H1 (cell line): ENCODE results near the gene GNB5. TPM values are rescaled to one million over a fixed set of nuclear protein-coding genes. Genes with fewer than 3 reads are reported as not detected.

Source experiments
- CTCF ChIA-PET: fragments of 300-600 bp; sonication (Branson Sonifier 250); formaldehyde crosslinking; loops from one replicate; lab custom pipeline; 2021; ENCODE audit not compliant: partially characterized antibody; lab: Charles Lee
- POLR2A ChIA-PET: fragments of 300-600 bp; sonication (Branson Sonifier 250); formaldehyde crosslinking; loops from one replicate; lab custom pipeline; 2021; ENCODE audit warnings: inconsistent platforms; ENCODE audit not compliant: partially characterized antibody; lab: Charles Lee
- DNase-seq, 2 experiments: peaks; one replicate each; pipeline versions ENCODE4 v3.0.0 to v3.0.0-alpha.2; 2010 to 2022; ENCODE audit warnings: low spot score in 2 of 2, low read depth in 1 of 2, mixed read lengths in 1 of 2
- FAIRE-seq: peaks from 2 replicates; lab custom pipeline; 2011; peaks lifted over from hg19 to GRCh38; lab: Jason Lieb, UNC
- H2AFZ ChIP-seq: 2 replicates; pipeline ENCODE4 v1.8.1; 2012; ENCODE audit warnings: low read length, inconsistent platforms
- H2AK5ac ChIP-seq: 2 replicates; pipeline ENCODE4 v1.6.1; 2013; ENCODE audit warnings: low read depth, low read length
- H2BK120ac ChIP-seq: replicated peaks from 2 replicates; pipeline ENCODE3; 2013; ENCODE audit warnings: low read depth, low read length, inconsistent platforms
- H2BK12ac ChIP-seq: 2 replicates; pipeline ENCODE4 v1.6.1; 2013; ENCODE audit warnings: low read depth, low read length
- H2BK15ac ChIP-seq: 2 replicates; pipeline ENCODE4 v1.6.1; 2013; ENCODE audit warnings: low read length
- H2BK20ac ChIP-seq: 2 replicates; pipeline ENCODE4 v1.6.1; 2013; ENCODE audit warnings: low read length
- H2BK5ac ChIP-seq: 2 replicates; pipeline ENCODE4 v1.6.1; 2013; ENCODE audit warnings: low read depth, low read length
- H3K14ac ChIP-seq: 2 replicates; pipeline ENCODE4 v1.6.1; 2013; ENCODE audit warnings: inconsistent platforms; ENCODE audit not compliant: insufficient read length
- H3K18ac ChIP-seq: 2 replicates; pipeline ENCODE4 v1.6.1; 2013; ENCODE audit warnings: low read length; ENCODE audit errors: extremely low read depth
- H3K23ac ChIP-seq: 2 replicates; pipeline ENCODE4 v1.6.1; 2013; ENCODE audit warnings: inconsistent platforms; ENCODE audit not compliant: insufficient read length
- H3K23me2 ChIP-seq: 2 replicates; pipeline ENCODE4 v1.6.1; 2013; ENCODE audit warnings: low read depth, low read length
- H3K27ac ChIP-seq: 2 replicates; pipeline ENCODE4 v1.6.1; 2011; ENCODE audit warnings: low read depth, low read length, inconsistent platforms
- H3K27me3 ChIP-seq, 4 experiments: replicated peaks in 1 of 4; 1 replicate in 1 of 4; 2 replicates in 3 of 4; pipeline versions ENCODE4 v1.6.1 to v1.8.1; 2011 to 2013; ENCODE audit warnings: low read length in 3 of 4, mild to moderate bottlenecking in 3 of 4, inconsistent platforms in 2 of 4, mixed read lengths in 2 of 4, moderate library complexity in 1 of 4; ENCODE audit not compliant: control insufficient read depth in 3 of 4, insufficient read depth in 3 of 4; ENCODE audit errors: extremely low read depth in 1 of 4
- H3K36me3 ChIP-seq, 4 experiments: 2 replicates each; pipeline versions ENCODE4 v1.6.1 to v1.8.1; 2011 to 2013; ENCODE audit warnings: mild to moderate bottlenecking in 4 of 4, low read length in 3 of 4, moderate library complexity in 2 of 4, control low read depth in 1 of 4, inconsistent platforms in 1 of 4; ENCODE audit not compliant: insufficient read depth in 4 of 4, control insufficient read depth in 2 of 4
- H3K4ac ChIP-seq: replicated peaks from 2 replicates; pipeline ENCODE3; 2013; ENCODE audit warnings: low read length, low read depth, mixed read lengths, inconsistent platforms; ENCODE audit not compliant: insufficient read length
- H3K4me1 ChIP-seq, 4 experiments: replicated peaks in 1 of 4; 1 replicate in 1 of 4; 2 replicates in 3 of 4; pipeline versions ENCODE4 v1.6.1 to v1.8.1; 2011 to 2013; ENCODE audit warnings: low read length in 3 of 4, inconsistent platforms in 2 of 4, mixed read lengths in 1 of 4; ENCODE audit not compliant: insufficient read depth in 4 of 4, control insufficient read depth in 3 of 4
- H3K4me2 ChIP-seq, 2 experiments: 2 replicates each; pipeline versions ENCODE4 v1.6.1 to v1.8.1; 2011 to 2013; ENCODE audit warnings: low read depth in 2 of 2, low read length in 2 of 2, control low read depth in 1 of 2, inconsistent platforms in 1 of 2, mild to moderate bottlenecking in 1 of 2; ENCODE audit not compliant: insufficient read depth in 1 of 2
- H3K4me3 ChIP-seq, 4 experiments: fragments of 200-600, 300-600 bp in 1 of 4; sonication (generic), shearing (Covaris generic), sonication (Bioruptor Twin) in 1 of 4; 2 replicates each; pipeline versions ENCODE4 v1.5.1 to v1.8.1; 2011 to 2016; ENCODE audit warnings: low read length in 4 of 4, low read depth in 3 of 4, control low read depth in 2 of 4, inconsistent platforms in 2 of 4, mild to moderate bottlenecking in 2 of 4, mixed read lengths in 1 of 4, moderate library complexity in 1 of 4; ENCODE audit not compliant: insufficient read depth in 2 of 4; ENCODE audit errors: extremely low read depth in 1 of 4
- H3K56ac ChIP-seq: replicated peaks from 2 replicates; pipeline ENCODE3; 2013; ENCODE audit warnings: low read depth, mild to moderate bottlenecking, mixed read lengths, low read length, inconsistent platforms; ENCODE audit not compliant: insufficient read length
- H3K79me1 ChIP-seq: 2 replicates; pipeline ENCODE4 v1.6.1; 2013; ENCODE audit warnings: low read depth, low read length, control low read depth
- H3K79me2 ChIP-seq, 2 experiments: 2 replicates each; pipeline versions ENCODE4 v1.6.1 to v1.8.1; 2012 to 2013; ENCODE audit warnings: low read length in 2 of 2, mild to moderate bottlenecking in 2 of 2, inconsistent platforms in 1 of 2; ENCODE audit not compliant: insufficient read depth in 2 of 2, control insufficient read depth in 1 of 2
- H3K9ac ChIP-seq, 4 experiments: replicated peaks in 1 of 4; 1 replicate in 1 of 4; 2 replicates in 3 of 4; pipeline versions ENCODE4 v1.6.1 to v1.8.1; 2011 to 2013; ENCODE audit warnings: low read depth in 3 of 4, low read length in 3 of 4, control low read depth in 2 of 4, mild to moderate bottlenecking in 2 of 4, moderate library complexity in 2 of 4, inconsistent platforms in 1 of 4; ENCODE audit errors: extremely low read depth in 1 of 4
- H3K9me3 ChIP-seq, 2 experiments: 2 replicates each; pipeline versions ENCODE4 v1.6.1 to v1.8.1; 2012 to 2013; ENCODE audit warnings: mild to moderate bottlenecking in 2 of 2, moderate library complexity in 2 of 2, control low read depth in 1 of 2, inconsistent platforms in 1 of 2, low read depth in 1 of 2, low read length in 1 of 2, mixed read lengths in 1 of 2; ENCODE audit not compliant: insufficient read depth in 2 of 2
- H4K20me1 ChIP-seq, 2 experiments: replicated peaks in 1 of 2; 2 replicates each; pipeline versions ENCODE3 to v1.8.1; 2011 to 2013; ENCODE audit warnings: inconsistent platforms in 2 of 2, low read length in 2 of 2, mild to moderate bottlenecking in 1 of 2; ENCODE audit not compliant: insufficient read depth in 2 of 2, control insufficient read depth in 1 of 2
- H4K5ac ChIP-seq: 2 replicates; pipeline ENCODE4 v1.6.1; 2013; ENCODE audit warnings: low read length, low read depth, mixed read lengths, inconsistent platforms; ENCODE audit not compliant: insufficient read length
- H4K8ac ChIP-seq: 2 replicates; pipeline ENCODE4 v1.8.0; 2013; ENCODE audit warnings: mild to moderate bottlenecking, moderate library complexity, low read length, inconsistent platforms; ENCODE audit not compliant: insufficient read depth; ENCODE audit errors: extremely low read depth
- H4K91ac ChIP-seq: replicated peaks from 2 replicates; pipeline ENCODE3; 2013; ENCODE audit warnings: low read length, mixed read lengths, inconsistent platforms; ENCODE audit not compliant: insufficient read length
- BCL11A ChIP-seq, 2 experiments: IDR thresholded peaks; one replicate each; pipeline ENCODE4 v1.6.1; 2011; ENCODE audit warnings: low read depth in 2 of 2, low read length in 2 of 2, mild to moderate bottlenecking in 2 of 2
- CEBPB ChIP-seq: IDR thresholded peaks from 2 replicates; pipeline ENCODE4 v1.6.1; 2012; ENCODE audit warnings: low read depth, low read length
- HDAC2 ChIP-seq, 2 experiments: fragments of 300-600 bp in 1 of 2; sonication (generic) in 1 of 2; IDR thresholded peaks; 2 replicates each; pipeline ENCODE4 v1.6.1; 2011 to 2012; ENCODE audit warnings: low read depth in 2 of 2, low read length in 2 of 2, mild to moderate bottlenecking in 2 of 2, moderate library complexity in 2 of 2, borderline replicate concordance in 1 of 2, inconsistent platforms in 1 of 2
- KDM1A ChIP-seq: fragments of 200-600, 300-600 bp; sonication (generic); IDR thresholded peaks from 2 replicates; pipeline ENCODE4 v1.7.1; 2016; ENCODE audit warnings: mild to moderate bottlenecking, low read length, borderline replicate concordance
- KDM4A ChIP-seq: IDR thresholded peaks from one replicate; pipeline ENCODE4 v1.7.1; 2012; ENCODE audit warnings: low read depth, mild to moderate bottlenecking, moderate library complexity, low read length, inconsistent platforms; ENCODE audit not compliant: severe bottlenecking
- NANOG ChIP-seq: IDR thresholded peaks from 2 replicates; pipeline ENCODE4 v1.6.1; 2011; ENCODE audit warnings: low read length, low read depth, mild to moderate bottlenecking, inconsistent platforms; ENCODE audit not compliant: insufficient read depth, poor library complexity, severe bottlenecking
- POLR2AphosphoS5 ChIP-seq: IDR thresholded peaks from 2 replicates; pipeline ENCODE4 v1.6.1; 2011; ENCODE audit warnings: low read depth, low read length
- RAD21 ChIP-seq, 2 experiments: IDR thresholded peaks in 1 of 2; conservative IDR thresholded peaks in 1 of 2; 2 replicates each; pipeline ENCODE4 v1.6.1; 2011; ENCODE audit warnings: low read depth in 2 of 2, low read length in 2 of 2, improper control_type of control experiment in 1 of 2, inconsistent platforms in 1 of 2, mild to moderate bottlenecking in 1 of 2, moderate library complexity in 1 of 2
- RXRA ChIP-seq: IDR thresholded peaks from 2 replicates; pipeline ENCODE4 v1.6.1; 2011; ENCODE audit warnings: low read depth, mild to moderate bottlenecking, low read length, moderate library complexity; ENCODE audit not compliant: insufficient read depth
- SIN3A ChIP-seq, 2 experiments: IDR thresholded peaks in 1 of 2; conservative IDR thresholded peaks in 1 of 2; 2 replicates each; pipeline ENCODE4 v1.6.1; 2011 to 2012; ENCODE audit warnings: low read length in 2 of 2, improper control_type of control experiment in 1 of 2, low read depth in 1 of 2, mild to moderate bottlenecking in 1 of 2
- SP2 ChIP-seq: IDR thresholded peaks from 2 replicates; pipeline ENCODE4 v1.6.1; 2012; ENCODE audit warnings: mild to moderate bottlenecking, low read length, inconsistent platforms
- WGBS, 2 experiments: shearing (Covaris generic) in 1 of 2; methylation state at CpG; one replicate each; pipeline versions ENCODE4 v1.1.6 to v1.1.7; 2013 to 2015; ENCODE audit warnings: low lambda C conversion rate in 2 of 2, mixed read lengths in 2 of 2, inconsistent platforms in 1 of 2, low coverage in 1 of 2, missing lambda C conversion rate in 1 of 2; ENCODE audit not compliant: insufficient replicate concordance in 2 of 2, insufficient coverage in 1 of 2, insufficient read length in 1 of 2; ENCODE audit errors: extremely low coverage in 1 of 2, missing lambda C conversion rate in 1 of 2; 5-methylcytosine and 5-hydroxymethylcytosine counted together
- polyA plus RNA-seq, 7 experiments: library from polyadenylated mRNA; depleted of rRNA in 3 of 7; stranded (reverse) in 5 of 7; unstranded in 2 of 7; fragments of >200 nt in 5 of 7; fragments of 200-250 nt in 2 of 7; gene quantifications; 1 replicate in 5 of 7; 2 replicates in 1 of 7; 4 replicates in 1 of 7; pipeline versions ENCODE4 v1.2.1 to v1.2.3, GENCODE V29; 2011 to 2013; ENCODE audit warnings: missing spikeins in 2 of 7, mixed read lengths in 2 of 7
- total RNA-seq: library from RNA; stranded (reverse); fragmentation: NEBNext Ultra II Directional; extraction: Animal tissue kit (Norgen Biotek cat#: 25700); gene quantifications from 2 replicates; pipeline ENCODE4 v1.2.1, GENCODE V29; 2021
- TF ChIP-seq, protein P1 (sequence below): IDR thresholded peaks from 2 replicates; pipeline ENCODE4 v1.6.1; 2012; ENCODE audit warnings: inconsistent platforms

The GNB5 gene
- total and polyA plus RNA-seq, 2 of the 8 experiments (the other 6 are each of a cell fraction or from before 2014, with no cell fraction given), result 21.7 to 42.5 TPM

DNA sequence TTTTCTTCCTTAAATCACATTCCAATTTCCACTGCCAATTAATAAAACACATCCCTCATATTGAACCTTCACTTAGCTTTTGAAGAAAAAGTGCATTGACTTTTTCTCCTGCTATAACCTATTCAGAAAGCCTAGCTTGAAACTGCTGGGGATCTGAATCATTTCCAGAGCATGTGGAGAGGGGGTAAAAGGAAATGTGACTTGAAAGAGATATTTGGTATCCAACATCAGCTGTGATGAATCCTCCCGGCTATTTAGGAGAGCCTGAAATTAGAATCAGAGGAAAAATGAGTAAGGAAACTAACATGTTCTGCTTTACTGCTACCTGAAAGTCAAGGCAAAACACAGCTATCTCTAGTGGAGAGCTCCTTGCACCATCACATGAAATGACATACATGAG, 2.6 kb upstream of the GNB5 start:
- Histone ChIP-seq H2AK5ac (no peak overlapping the region), H3K4me1 (no peaks in the 10 kb centered on the region; a peak in 1 of 7 replicates), H4K8ac (no peak overlapping the region), H3K9me3 (no peaks in the 10 kb centered on the region), H3K36me3 (peaks cover 0 to 30% (median 4%) of the 10 kb centered on the region in 4 experiments; a peak in 4 of 8 replicates), H2AFZ (no peak overlapping the region), H2BK12ac (no peak overlapping the region), H2BK5ac (no peak overlapping the region), H3K18ac (no peak overlapping the region), H3K14ac (no peak overlapping the region), H2BK15ac (no peak overlapping the region), H3K27me3 (no peaks in the 10 kb centered on the region), H3K4me3 (no peak overlapping the region), H3K79me2 (no peaks in the 10 kb centered on the region), H2BK120ac (no peak overlapping the region), H3K27ac (no peak overlapping the region), H3K23ac (no peak overlapping the region), H3K23me2 (no peaks in the 10 kb centered on the region), H3K79me1 (no peaks in the 10 kb centered on the region), H4K20me1 (no peaks in the 10 kb centered on the region), H3K4me2 (no peak overlapping the region), H2BK20ac (no peak overlapping the region), H3K9ac (no peak overlapping the region), H3K56ac (no peak overlapping the region), H4K5ac (no peak overlapping the region), H4K91ac (no peak overlapping the region), H3K4ac (no peak overlapping the region)
- FAIRE-seq, result no peak
- ChIA-PET CTCF (interaction anchor here (0.5 to 13.2 kb wide), 8 partner anchors 9 to 106 kb away, joined by 3 to 189 read pairs (median 5); no protein-coding TSS in a partner anchor), POLR2A (interaction anchor here (0.6 kb wide), 2 partner anchors 73 to 795 kb away, joined by 3 read pairs; no protein-coding TSS in a partner anchor)
- DNase-seq, result no peak
- WGBS, 2 experiments, result 94% methylated on average over 1 of the region's 1 CpG; no CpG with 5 or more reads in 1 of the 2 experiments
- TF ChIP-seq KDM4A (no peak), BCL11A (IDR thresholded peaks at IDR 0.05; ENCODE audit: low read depth in 2 of 2, low read length in 2 of 2) (no peak), POLR2AphosphoS5 (no peak), NANOG (no peak), SIN3A (conservative IDR thresholded peaks at IDR 0.05 in 1 of 2, IDR thresholded peaks at IDR 0.05 in 1 of 2; ENCODE audit: low read depth in 1 of 2, low read length in 2 of 2) (no peak), KDM1A (no peak), RXRA (no peak), CEBPB (no peak), RAD21 (IDR thresholded peaks at IDR 0.05 in 1 of 2, conservative IDR thresholded peaks at IDR 0.05 in 1 of 2; ENCODE audit: low read depth in 2 of 2, low read length in 2 of 2) (no peak), HDAC2 (IDR thresholded peaks at IDR 0.05; ENCODE audit: borderline replicate concordance in 1 of 2, low read depth in 2 of 2, low read length in 2 of 2) (no peak), SP2 (no peak)
- TF ChIP-seq, protein P1, sequence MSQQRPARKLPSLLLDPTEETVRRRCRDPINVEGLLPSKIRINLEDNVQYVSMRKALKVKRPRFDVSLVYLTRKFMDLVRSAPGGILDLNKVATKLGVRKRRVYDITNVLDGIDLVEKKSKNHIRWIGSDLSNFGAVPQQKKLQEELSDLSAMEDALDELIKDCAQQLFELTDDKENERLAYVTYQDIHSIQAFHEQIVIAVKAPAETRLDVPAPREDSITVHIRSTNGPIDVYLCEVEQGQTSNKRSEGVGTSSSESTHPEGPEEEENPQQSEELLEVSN, result no peak
